HG03432 (cell line): ENCODE results near the gene CHRM5.
A peak's percentile ranks its signal among the peaks of the same experiment; 100 is the strongest.

Experiments used
- ATAC-seq: cut with Tn5 transposase; IDR thresholded peaks from one replicate; pipeline ENCODE4 v1.9.1; 2021; ENCODE audit warnings: mild to moderate bottlenecking, moderate library complexity; ENCODE audit not compliant: unreplicated experiment

Gene CHRM5

DNA sequence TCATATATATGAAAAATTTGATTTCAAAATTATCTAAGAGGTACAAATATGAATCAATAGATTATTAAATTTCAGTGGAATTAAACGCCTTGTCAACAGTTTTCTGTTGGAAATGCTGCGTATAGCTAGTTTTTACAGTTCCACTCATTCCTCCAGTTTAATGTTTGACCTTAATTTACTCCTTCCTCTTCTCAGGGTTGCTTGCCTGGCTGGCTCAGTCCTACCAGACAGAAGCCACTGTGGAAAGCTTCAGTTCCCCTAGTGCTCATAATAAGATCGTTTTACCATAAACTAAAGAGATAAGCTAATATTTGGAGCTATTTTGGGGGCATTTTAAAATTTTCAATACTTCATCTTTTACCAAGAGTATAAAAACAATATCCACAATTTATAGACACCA is 110.6 kb downstream of the CHRM5 start:
- ATAC-seq = no peak

DNA sequence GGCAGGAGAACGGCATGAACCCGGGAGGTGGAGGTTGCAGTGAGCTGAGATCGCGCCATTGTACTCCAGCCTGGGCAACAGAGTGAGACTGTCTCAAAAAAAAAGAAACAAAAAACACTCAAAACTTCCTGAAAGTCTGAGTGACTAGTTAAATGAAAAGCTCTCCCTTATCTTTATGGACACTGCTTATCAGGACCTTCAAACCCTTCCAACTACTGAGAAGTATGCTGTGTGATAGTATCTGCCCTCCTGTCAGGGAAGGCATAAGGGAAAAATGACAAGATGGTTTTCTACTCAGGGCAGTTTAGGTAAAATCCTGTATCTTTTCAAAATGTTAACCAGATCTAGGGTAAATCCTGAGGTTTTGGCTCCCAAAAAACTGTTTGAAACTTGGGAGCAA is 111.6 kb downstream of the CHRM5 start:
- ATAC-seq = no peak

DNA sequence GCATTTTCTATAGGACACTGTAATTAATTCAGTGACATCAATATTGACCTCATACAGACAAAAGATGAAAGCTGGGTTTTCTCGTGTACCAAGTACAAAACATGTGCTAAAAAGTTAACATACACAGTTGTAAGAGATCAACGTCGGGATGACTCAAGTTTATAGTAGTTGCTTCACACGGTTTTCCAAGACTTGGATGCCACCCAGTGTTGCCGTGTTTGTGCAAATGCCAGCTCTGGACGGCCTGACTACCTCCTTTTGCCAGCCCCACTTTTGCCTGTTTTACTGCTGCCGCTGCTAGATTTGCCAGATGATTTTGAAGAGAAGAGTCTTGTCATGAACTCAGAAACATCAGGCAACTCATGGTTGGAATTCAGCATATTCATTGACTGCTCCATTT is 115.8 kb downstream of the CHRM5 start:
- ATAC-seq = no peak

DNA sequence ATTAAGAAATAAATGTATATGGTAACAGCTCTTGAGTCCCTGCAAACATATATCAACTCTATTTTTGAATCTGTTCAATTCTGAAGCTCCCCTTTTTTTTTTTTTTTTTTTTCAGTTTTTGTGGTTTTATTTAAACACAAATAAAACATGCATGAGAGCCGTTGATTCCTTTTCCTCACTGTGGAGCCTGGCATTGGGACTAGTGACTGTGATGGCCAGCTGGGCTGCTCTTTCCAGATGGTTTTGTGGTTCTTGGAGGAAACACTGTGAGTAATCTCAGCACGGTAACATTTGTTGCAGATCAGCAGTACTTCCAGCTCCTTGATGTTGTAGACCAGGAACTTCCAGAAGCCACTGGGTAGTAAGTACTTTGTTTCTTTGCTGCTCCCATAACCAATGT is 117.4 kb downstream of the CHRM5 start:
- ATAC-seq = no peak

DNA sequence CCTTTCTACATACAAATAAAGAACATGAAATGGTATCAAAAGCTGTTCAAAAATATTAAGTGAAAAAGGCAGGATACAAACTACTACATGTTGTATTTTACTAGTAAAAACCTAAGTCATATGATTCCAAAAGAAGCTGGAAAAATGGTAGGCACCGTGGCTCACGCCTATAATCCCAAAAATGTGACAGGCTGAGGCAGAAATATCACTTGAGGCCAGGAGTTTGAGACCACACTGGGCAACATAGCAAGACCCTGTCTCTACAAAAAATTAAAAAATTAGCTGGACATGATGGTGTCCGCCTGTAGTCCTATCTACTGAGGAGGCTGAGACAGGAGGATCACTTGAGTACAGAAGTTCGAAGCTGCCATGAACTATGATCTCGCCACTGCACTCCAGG is 131.6 kb downstream of the CHRM5 start:
- ATAC-seq = no peak

DNA sequence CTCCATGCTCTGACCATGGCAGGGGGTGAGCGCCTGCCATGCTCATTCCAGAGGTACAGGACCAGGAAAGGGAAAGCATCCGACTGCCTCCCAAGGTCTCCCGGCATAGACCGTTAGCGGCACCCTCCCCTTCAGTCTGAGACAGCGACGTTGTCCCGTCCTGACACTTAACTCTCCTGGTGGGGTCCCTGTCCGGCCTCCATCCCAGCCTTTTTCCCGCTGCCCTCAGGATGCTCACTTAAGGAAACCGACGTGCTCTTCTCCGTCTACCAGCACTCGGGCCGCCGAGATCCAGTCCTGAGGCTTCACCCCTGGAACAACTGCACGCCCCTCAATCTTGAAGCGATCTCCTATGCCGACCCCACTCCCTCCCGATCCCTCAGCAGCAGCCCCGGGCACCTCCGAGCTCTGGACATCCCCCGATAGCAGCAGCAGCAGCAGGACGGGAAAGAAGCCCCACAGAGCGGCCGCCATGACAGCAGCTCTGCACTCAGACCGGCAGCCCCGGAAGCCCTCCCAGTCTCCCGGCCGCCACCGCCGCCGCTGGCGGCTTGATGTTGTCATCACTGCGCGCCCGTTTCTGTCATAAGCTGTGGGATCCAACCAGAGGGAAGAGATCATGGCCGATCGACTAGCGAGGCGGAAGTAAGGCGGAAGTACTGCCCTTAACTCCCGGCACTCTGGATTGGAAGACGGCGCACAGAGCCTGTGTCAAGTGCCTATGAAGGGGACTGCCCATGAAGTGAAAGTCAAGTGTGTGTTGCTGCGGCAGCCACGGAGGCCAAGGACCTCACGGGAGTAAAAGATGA is 133.3 kb downstream of the CHRM5 start, which contains the start of the genes EMC7 and PGBD4:
EMC7 (minus strand) TSS at position 497 of the 809 bp plus-strand sequence; CDS start at position 474, 23 bp downstream.
PGBD4 (plus strand) TSS at position 718 of the 809 bp plus-strand sequence. CDS start 449 bp downstream, outside the sequence.
- peak; percentile 98 for ATAC-seq

DNA sequence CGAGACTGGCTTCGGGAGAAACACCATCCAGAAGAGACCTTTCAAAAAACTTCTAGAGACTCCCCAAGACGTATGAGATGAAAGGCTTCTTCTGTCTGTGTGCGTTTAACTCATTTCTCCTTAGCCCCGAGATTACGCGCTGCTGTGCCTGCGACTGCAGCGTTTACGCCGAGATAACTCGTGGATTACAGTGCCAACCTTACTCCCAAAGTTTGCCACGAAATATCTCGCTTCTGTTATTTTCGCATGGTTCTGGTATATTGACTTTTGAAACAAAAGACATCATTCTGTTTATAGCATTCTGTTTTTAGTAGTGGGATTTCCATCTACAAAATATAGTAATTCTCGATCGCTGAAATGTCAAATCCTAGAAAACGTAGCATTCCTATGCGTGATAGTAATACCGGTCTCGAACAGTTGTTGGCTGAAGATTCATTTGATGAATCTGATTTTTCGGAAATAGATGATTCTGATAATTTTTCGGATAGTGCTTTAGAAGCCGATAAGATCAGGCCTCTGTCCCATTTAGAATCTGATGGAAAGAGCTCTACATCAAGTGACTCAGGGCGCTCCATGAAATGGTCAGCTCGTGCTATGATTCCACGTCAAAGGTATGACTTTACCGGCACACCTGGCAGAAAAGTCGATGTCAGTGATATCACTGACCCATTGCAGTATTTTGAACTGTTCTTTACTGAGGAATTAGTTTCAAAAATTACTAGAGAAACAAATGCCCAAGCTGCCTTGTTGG is 134.1 kb downstream of the CHRM5 start:
- no peak for ATAC-seq

DNA sequence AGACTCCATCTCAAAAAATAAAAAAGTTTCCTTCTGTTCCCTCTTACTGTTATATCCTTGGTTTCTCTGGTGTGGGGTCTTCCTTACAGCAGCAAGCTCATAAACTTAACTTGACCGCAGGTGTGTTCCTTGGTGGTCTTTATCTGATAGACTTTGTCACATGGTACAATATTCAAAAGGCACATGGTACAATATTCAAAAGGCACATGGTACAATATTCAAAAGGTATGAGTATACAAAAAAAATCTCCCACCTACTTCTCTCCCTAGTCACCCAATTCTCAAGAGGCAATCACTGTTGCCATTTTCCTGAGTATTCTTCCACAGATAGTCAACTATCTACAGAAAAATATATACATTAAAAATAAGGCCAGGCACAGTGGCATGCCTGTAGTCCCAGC is 138.1 kb downstream of the CHRM5 start:
- no peak for ATAC-seq

DNA sequence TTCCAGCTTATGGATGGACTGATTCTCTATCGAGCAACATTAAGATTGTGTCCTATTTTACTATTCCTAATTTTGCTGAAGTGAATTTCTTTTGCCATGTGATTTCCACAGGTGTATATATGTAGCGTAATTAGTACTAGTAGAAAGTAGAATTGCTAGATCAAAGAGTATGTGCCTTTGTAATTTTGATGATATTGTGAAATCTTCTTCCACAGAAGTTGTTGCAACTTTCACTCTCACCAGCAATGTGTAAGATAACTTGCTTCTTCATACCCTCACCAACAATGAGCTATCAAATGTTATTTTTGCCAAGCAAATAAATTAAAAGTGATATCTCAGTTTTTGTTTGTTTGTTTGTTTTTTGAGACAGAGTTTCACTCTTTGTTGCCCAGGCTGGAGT is 139.0 kb downstream of the CHRM5 start:
- ATAC-seq = no peak

DNA sequence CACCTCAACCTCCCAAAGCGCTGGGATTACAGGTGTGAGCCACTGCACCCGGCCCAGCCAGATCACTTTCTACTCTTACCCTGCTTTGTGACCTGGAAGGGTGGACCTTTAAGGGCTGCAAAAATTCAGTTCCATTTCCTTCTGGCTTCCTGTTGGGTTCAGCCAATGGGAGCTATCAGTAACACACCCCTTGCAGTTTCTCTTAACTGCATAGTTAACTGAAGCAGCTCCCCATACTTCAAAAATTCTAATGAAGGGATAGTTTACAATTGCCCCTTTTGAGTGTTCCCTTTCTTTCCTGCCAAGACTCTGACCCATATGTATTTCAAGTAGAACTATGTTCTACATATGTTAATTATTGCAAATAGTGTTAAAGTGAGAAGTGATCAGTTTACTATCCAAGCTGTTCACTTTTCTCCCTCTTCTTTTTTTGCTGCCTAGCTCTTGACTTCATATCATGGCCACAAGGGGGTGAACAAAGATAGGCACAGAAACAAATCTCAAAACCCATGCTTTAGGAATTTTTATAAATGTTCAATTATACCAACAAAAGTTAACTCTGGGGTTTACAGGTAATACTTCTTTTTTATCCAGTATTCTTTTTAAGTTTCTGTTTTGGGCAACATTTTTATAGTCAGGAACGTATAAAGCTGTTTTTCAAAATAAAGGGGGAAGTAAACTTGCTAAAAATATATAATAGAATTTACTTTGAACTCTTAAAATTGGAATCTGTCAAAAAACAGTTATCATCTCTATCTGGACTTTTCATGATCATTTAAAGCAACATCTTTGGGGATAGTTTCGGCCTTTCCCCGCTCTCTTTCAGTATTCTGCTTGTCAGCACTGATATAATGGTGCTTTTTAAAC is 141.7 kb downstream of the CHRM5 start:
- ATAC-seq = no peak

DNA sequence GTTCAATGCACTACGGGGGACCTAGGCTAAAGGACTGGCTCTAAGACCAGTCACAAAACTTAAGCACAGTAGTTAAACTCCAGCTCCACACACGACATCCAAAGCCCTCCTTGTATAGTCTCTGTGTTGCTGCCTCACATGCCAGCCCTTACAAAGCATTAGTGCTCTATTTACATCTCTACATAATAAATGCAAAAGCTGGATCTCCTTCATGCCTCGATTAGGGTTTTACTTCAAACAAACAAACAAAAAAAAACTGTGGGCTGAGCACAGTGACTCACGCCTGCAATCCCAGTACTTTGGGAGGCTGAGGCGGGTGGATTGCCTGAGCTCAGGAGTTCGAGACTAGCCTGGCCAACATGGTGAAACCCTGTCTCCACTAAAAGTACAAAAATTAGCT is 143.2 kb downstream of the CHRM5 start:
- no peak for ATAC-seq

DNA sequence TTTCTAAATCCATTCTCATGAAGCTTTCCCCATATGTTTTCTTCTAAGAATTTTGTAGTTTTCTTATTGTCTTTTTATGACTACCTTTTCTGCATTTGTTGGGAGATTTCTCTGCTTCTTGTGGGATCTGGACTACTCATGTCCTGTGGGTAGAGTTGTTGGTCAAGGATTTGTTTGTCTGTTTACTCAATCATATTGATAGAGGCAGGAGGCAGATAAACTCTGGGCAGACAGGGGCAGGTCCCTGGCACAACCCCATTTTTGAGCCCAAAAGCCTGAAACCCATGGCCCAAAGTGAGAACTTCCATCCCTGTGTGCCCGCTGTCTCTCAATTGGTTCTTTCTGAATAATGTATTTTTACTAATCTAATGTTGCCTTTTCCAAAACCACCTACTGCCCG is 145.9 kb downstream of the CHRM5 start:
- no peak for ATAC-seq

DNA sequence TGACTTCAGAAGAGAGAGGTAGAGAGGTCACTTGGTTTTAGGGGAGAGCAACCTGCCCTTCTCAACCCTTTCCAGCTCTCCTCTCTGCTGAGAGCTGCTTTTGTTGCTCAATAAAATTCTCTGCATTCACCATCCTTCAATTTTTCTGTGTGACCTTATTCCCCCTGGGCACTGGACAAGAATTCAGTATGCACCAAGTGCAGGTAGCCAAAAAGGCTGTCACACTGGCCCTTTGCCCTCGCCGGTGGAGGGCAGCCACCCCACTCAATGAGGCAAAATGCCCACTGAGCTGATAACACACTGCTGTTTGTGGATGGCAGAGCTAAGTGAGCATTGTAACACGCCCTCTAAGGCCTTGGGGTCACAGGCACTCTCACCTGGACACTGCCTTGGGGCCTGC is 146.4 kb downstream of the CHRM5 start:
- no peak for ATAC-seq

DNA sequence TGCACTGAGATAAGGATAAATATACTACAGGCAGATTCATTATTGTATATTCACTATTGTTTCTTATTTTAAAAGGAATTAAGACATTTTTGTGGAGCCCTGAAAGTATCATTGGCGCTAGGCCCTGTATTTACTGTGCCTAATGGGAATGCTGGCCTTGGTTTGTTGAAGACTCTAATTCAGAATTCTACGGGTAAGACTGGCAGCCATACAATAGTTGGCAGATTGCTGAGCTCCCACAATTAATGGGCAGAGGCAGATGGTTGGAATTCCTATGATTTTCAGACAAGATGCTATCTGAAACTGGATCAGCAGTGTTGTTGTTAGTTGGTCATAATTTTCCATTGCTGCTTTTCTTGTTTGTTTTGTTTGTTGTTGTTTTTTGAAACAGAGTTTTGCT is 148.3 kb downstream of the CHRM5 start:
- ATAC-seq = no peak
